Skeletal muscle tissue (tissue), 4 donors: ENCODE measurements around the gene ZNF326. TPM values are rescaled to one million over a fixed set of nuclear protein-coding genes. Genes with fewer than 3 reads are reported as not detected.

Source experiments
- H3K27ac ChIP-seq: one replicate; pipeline ENCODE4 v1.7.0; 2013; ENCODE audit warnings: mild to moderate bottlenecking, low read depth, low read length, inconsistent platforms
- H3K27me3 ChIP-seq, 3 donors: one replicate each; pipeline ENCODE4 v1.7.0; 2013; ENCODE audit warnings: low read length in 3 of 3; ENCODE audit not compliant: control insufficient read depth in 3 of 3, insufficient read depth in 3 of 3
- H3K36me3 ChIP-seq, 3 donors: one replicate each; pipeline ENCODE4 v1.7.0; 2013; ENCODE audit warnings: low read length in 3 of 3; ENCODE audit not compliant: control insufficient read depth in 3 of 3, insufficient read depth in 3 of 3
- H3K4me1 ChIP-seq, 3 donors: one replicate each; pipeline ENCODE4 v1.7.0; 2013; ENCODE audit warnings: low read length in 3 of 3, mild to moderate bottlenecking in 3 of 3; ENCODE audit not compliant: control insufficient read depth in 3 of 3, insufficient read depth in 3 of 3
- H3K4me3 ChIP-seq, 3 donors: one replicate each; pipeline ENCODE4 v1.7.0; 2013; ENCODE audit warnings: low read length in 3 of 3
- H3K9ac ChIP-seq, 3 donors: one replicate each; pipeline ENCODE4 v1.7.0; 2013; ENCODE audit warnings: low read length in 3 of 3, mild to moderate bottlenecking in 3 of 3, moderate library complexity in 2 of 3, low read depth in 1 of 3
- H3K9me3 ChIP-seq, 3 donors: one replicate each; pipeline ENCODE4 v1.7.0; 2013; ENCODE audit warnings: low read length in 3 of 3; ENCODE audit not compliant: control insufficient read depth in 3 of 3
- total RNA-seq: library from RNA; depleted of rRNA; stranded (reverse); fragments of >200 nt; gene quantifications from one replicate; pipeline ENCODE4 v1.2.3, GENCODE V29; 2014
- donor health status: Osteomylitis.

ZNF326 gene, protein sequence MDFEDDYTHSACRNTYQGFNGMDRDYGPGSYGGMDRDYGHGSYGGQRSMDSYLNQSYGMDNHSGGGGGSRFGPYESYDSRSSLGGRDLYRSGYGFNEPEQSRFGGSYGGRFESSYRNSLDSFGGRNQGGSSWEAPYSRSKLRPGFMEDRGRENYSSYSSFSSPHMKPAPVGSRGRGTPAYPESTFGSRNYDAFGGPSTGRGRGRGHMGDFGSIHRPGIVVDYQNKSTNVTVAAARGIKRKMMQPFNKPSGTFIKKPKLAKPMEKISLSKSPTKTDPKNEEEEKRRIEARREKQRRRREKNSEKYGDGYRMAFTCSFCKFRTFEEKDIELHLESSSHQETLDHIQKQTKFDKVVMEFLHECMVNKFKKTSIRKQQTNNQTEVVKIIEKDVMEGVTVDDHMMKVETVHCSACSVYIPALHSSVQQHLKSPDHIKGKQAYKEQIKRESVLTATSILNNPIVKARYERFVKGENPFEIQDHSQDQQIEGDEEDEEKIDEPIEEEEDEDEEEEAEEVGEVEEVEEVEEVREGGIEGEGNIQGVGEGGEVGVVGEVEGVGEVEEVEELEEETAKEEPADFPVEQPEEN
- 7.8 TPM for total RNA-seq

DNA sequence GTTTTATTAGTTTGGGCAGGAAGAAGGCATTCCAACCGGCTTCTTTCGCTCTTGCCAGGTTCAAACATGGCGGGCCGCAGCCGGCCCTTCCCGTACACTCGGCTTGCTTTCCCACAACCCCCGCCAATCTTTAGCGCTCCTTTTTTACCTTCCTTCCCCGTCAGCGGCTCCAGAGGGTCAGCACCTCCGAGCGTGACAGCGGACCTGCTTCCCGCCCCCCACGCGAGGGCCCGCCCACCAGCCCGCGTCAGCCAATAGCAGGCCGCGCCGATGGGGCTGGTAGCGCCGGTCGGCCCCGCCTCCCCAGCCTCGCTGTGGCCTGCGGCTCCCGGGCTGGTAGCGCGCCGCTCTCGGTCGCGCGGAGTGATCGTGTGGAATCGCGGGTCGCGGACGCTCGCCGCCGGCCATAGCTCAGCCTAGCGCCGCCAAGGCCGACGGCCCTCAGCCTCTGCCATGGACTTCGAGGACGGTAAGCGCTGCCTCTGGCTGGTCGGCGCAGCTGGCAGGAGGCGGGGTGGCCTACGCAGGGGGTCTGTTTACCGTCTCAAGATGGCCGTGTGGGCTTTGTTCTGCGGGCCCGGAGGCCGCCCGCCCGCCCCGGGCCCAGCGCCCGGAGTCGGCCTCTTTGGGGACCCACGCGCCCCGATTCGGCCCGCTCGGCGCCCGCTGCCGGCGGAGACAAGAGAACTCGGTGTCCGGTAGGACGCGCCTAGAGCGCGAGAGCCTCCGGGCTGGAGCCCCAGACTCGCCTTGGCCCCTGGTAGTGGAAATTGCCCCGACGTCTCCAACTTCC, at the start of gene ZNF326:
TSS of gene ZNF326 (plus strand) at position 306 of the 793 bp plus-strand sequence. CDS start at position 454, 148 bp downstream.
- peak within 1 kb of the TSS; percentile 78 to 89 (median 88) for H3K4me3 ChIP-seq
- H3K9me3 ChIP-seq, result no peaks in the 10 kb centered on the region
- H3K36me3 ChIP-seq, result no peaks in the 10 kb centered on the region
- peak within 1 kb of the TSS; percentile 97 to 99 (median 98) for H3K9ac ChIP-seq
- H3K27me3 ChIP-seq, result no peaks in the 10 kb centered on the region
- peak within 1 kb of the TSS; percentile 97 for H3K27ac ChIP-seq
- H3K4me1 ChIP-seq, result peaks cover 4 to 19% (median 9%) of the 10 kb centered on the region in 3 donors

DNA sequence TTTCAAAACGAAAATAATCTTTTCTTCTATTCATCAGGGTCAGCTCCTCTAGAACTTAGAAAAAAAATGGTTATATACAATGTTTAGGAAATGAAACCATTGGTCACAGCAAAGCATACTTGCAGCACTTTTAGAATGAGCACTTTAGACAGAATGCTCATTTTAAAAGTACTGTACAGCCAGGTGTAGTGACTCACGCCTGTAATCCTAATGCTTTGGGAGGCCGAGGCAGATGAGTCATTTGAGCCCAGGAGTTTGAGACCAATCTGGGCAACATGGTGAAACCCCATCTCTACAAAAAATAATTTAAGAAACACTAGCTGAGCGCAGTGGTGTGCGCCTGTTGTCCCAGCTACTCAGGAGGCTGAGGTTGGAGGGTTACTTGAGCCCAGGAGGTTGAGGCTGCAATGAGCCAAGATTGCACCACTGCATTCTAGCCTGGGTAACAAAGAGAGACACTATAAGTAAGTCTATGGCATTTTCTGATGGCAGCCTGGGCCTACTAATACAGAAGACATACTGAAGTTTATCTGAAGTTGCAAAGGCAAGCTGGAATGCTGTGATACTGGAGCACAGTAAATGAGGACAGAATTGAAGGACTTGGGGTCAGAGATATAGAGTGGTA, 48.9 kb upstream of the ZNF326 start:
- Histone ChIP-seq H3K9me3 (no peaks in the 10 kb centered on the region), H3K4me3 (no peak overlapping the region), H3K36me3 (no peaks in the 10 kb centered on the region), H3K9ac (no peak overlapping the region), H3K27me3 (no peaks in the 10 kb centered on the region), H3K27ac (no peak overlapping the region), H3K4me1 (peaks cover 0 to 3% (median 0%) of the 10 kb centered on the region in 3 donors)

DNA sequence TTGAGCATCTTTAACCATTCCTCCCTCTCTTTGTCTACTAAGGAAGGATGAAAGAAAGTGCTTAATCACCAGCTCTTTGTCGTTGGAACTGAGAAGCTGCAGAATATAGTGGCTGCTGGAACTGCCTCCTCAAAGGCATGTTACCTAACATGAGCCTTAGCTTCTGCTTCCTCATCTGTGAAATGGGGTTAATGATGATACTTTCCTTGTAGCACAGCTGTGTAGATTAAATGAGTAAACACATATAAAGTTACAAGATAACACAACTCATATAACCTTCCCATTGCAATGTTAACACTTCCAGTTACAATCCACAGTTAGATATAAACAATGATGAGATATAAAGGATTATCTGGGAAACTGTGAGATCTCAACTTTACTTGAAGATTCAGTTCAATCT, 48.4 kb upstream of the ZNF326 start:
- H3K4me1 ChIP-seq, result peaks cover 0 to 3% (median 0%) of the 10 kb centered on the region in 3 donors
- H3K27me3 ChIP-seq, result no peaks in the 10 kb centered on the region
- no peaks in the 10 kb centered on the region for H3K9me3 ChIP-seq
- H3K9ac ChIP-seq, result no peak overlapping the region
- H3K27ac ChIP-seq, result no peak overlapping the region
- no peak overlapping the region for H3K4me3 ChIP-seq
- no peaks in the 10 kb centered on the region for H3K36me3 ChIP-seq

DNA sequence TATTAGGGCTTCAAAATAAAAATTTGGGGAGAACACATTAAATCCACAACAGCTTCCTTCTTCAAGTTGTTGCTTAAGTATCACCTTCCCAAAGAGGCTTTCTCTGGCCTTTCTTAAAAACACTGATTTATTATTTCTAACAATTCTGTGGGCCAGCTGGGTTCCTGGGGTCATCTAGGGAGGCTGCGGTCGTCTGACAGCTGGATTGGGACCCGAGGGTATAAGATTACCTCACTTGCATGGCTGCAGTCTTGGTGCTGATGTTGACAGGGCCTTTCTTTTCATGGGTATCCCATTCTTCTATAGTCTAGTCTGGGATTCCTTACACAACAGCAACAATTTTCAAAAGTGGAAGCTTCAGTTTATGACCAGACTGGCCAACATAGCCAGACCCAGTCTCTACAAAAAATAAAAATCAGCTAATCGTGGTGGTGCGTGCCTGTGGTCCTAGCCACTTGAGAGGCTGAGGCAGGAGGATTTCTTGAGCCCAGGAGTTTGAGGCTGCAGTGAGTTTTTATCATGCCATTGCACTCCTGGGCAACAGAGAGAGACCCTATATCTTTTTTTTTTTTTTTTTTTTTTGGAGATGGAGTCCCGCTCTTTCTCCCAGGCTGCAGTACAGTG, 46.1 kb upstream of the ZNF326 start:
- Histone ChIP-seq H3K9me3 (no peaks in the 10 kb centered on the region), H3K4me3 (no peak overlapping the region), H3K4me1 (no peaks in the 10 kb centered on the region), H3K36me3 (no peaks in the 10 kb centered on the region), H3K27me3 (no peaks in the 10 kb centered on the region), H3K9ac (no peak overlapping the region), H3K27ac (no peak overlapping the region)

DNA sequence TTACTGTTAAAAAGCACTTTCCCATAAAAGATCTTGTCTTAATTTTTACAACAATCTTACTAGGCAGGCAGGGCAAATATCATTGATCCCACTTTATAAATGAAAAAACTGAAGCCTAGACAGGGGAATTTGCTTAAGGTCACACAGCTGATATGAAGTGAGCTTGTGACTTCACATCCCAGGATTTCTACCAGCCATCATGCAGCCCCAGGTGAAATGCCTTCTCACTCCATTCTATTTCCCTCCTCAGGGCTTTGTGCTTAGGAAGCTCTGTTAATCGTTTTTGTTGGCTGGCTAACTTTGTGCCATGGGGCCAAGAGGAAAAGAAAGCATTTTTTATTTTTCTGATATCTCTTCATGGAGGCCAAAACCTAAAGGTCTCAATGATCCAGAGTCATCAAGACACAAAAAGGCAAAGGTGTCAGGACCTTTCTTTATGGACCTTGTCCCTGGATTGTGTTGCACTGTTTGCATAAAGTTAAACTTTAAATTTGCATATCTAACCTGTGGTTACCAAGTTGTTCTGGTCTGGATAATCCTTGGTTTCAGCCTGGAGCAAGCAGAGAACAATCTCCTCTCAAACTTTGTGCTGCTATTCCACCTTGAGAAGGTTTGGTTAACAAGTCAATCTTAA, 44.8 kb upstream of the ZNF326 start:
- H3K4me3 ChIP-seq, result no peak overlapping the region
- no peaks in the 10 kb centered on the region for H3K9me3 ChIP-seq
- no peak overlapping the region for H3K27ac ChIP-seq
- H3K27me3 ChIP-seq, result no peaks in the 10 kb centered on the region
- no peak overlapping the region for H3K9ac ChIP-seq
- H3K36me3 ChIP-seq, result no peaks in the 10 kb centered on the region
- no peaks in the 10 kb centered on the region for H3K4me1 ChIP-seq

DNA sequence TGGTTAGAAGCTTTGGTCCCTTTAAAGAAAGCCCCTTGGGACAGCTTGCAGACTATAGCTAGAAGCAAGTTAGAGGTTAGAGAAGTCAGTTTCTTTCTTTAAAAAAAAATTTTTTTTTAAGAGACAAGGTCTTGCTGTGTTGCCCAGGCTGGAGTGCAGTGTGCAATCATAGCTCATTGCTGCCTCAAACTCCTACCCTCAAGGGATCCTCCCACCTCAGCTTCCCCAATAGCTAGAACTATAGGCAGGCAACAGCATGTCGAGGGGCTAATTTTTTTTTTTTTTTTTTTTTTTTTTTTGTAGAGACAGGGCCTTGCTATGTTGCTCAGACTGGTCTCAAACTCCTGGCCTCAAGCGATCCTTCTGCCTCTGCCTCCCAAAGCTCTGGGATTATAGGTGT, 44.2 kb upstream of the ZNF326 start:
- no peaks in the 10 kb centered on the region for H3K9me3 ChIP-seq
- no peak overlapping the region for H3K27ac ChIP-seq
- no peaks in the 10 kb centered on the region for H3K36me3 ChIP-seq
- no peak overlapping the region for H3K9ac ChIP-seq
- H3K27me3 ChIP-seq, result no peaks in the 10 kb centered on the region
- H3K4me1 ChIP-seq, result no peaks in the 10 kb centered on the region
- H3K4me3 ChIP-seq, result no peak overlapping the region

DNA sequence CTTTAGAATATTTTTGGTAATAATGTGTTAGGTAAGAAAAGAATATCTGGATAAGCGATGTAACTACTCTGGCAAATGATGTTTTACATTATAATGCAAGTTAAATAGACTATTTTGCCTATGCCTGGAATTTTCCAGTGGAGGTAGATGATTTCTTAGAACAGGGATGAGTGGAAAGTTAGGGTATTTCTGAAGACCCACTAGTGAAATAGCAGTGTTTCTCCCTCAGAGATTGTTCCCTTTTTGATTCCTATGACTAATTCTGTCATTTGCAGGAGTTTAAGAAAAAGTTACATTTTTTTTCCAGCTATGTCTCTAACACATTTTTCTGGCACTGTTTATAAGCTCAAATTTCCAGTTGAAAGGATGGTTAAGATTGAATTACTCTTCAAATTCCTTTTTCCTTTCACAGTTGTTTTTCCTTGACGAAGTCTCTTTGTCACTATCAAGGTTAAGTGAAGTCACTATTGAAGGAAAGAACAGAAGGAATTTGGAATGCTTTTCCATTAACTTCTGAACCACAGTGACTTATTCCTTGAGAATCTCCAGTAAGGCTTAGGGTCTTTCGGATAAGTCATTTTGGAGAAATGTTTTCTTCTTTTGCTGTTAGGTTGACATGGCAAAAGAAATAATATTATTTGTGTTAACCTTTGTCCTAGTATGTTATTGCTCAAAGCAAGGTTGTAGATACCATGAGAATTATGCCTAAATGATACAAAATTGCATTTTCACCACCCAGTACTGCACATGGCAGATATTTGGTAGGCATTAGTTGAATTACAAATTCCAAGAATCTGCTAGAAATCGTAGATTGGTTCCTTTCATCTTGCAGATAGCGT, 42.9 kb upstream of the ZNF326 start:
- H3K27ac ChIP-seq, result no peak overlapping the region
- H3K27me3 ChIP-seq, result no peaks in the 10 kb centered on the region
- no peak overlapping the region for H3K4me3 ChIP-seq
- no peak overlapping the region for H3K9ac ChIP-seq
- H3K36me3 ChIP-seq, result no peaks in the 10 kb centered on the region
- no peaks in the 10 kb centered on the region for H3K4me1 ChIP-seq
- no peaks in the 10 kb centered on the region for H3K9me3 ChIP-seq

DNA sequence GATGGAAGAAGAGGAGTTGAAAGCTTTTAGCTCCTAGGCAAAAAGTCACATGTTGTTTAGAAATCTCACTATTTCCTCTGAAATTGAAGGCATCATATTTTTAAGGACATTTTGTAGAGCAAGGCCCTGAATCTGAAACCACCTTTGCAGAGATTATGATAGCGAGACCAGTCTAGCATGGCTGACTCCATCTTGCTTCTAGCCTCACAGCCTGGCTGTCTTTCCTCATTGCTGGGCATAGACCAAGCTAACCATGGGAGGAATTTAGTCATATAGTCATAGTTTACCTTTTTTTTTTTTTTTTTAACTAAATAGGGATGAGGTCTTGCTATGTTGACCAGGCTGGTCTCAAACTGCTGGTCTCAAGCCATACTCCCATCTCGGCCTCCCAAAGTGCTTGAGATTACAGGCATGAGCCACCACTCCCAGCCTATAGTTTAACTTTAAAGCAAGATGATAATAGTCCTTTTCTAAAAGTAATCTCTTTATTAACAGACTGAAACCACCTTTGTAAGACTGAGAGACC, 42.2 kb upstream of the ZNF326 start:
- H3K9ac ChIP-seq, result no peak overlapping the region
- H3K27me3 ChIP-seq, result no peaks in the 10 kb centered on the region
- H3K36me3 ChIP-seq, result no peaks in the 10 kb centered on the region
- no peaks in the 10 kb centered on the region for H3K4me1 ChIP-seq
- H3K27ac ChIP-seq, result no peak overlapping the region
- no peaks in the 10 kb centered on the region for H3K9me3 ChIP-seq
- H3K4me3 ChIP-seq, result no peak overlapping the region
